Upper lobe of left lung (tissue), 6 donors: Measurements from ENCODE around the gene POLN. TPM values are rescaled to one million over a fixed set of nuclear protein-coding genes. Genes with fewer than 3 reads are reported as not detected.

Experiments used
- ATAC-seq, 2 donors: fragments of 200-7000 bp; cut with Tn5 transposase; one replicate each; pipeline ENCODE4 v1.9.1; 2022; ENCODE audit warnings: mild to moderate bottlenecking in 2 of 2, moderate library complexity in 2 of 2; ENCODE audit not compliant: low FRiP score in 2 of 2
- DNase-seq, 2 donors: peaks; one replicate each; pipeline ENCODE4 v3.0.0-alpha.2; 2019 to 2020
- H3K27ac ChIP-seq, 4 donors: fragments of 200-600 bp; sonication (generic); one replicate each; pipeline ENCODE4 v1.5.1; 2016 to 2019
- H3K27me3 ChIP-seq, 4 donors: fragments of 200-600 bp; sonication (generic); one replicate each; pipeline ENCODE4 v1.5.1; 2017 to 2019
- H3K36me3 ChIP-seq, 4 donors: fragments of 200-600 bp; sonication (generic); one replicate each; pipeline ENCODE4 v1.5.1; 2016 to 2019
- H3K4me1 ChIP-seq, 4 donors: fragments of 200-600 bp; sonication (generic); one replicate each; pipeline ENCODE4 v1.5.1; 2018 to 2019
- H3K4me3 ChIP-seq, 4 donors: fragments of 200-600 bp; sonication (generic); one replicate each; pipeline ENCODE4 v1.5.1; 2017 to 2019; ENCODE audit warnings: mild to moderate bottlenecking in 2 of 4, moderate library complexity in 1 of 4
- H3K9me3 ChIP-seq, 4 donors: fragments of 200-600 bp; sonication (generic); one replicate each; pipeline ENCODE4 v1.5.1; 2018 to 2019
- CTCF ChIP-seq, 6 experiments: fragments of 450-650 bp in 4 of 6; fragments of 200-600 bp in 2 of 6; sonication (generic) in 2 of 6; IDR thresholded peaks; one replicate each; pipeline ENCODE4 v1.5.1; 2016 to 2019; ENCODE audit warnings: antibody characterized with exemption in 6 of 6
- EP300 ChIP-seq, 4 donors: sonication (generic); formaldehyde crosslinking; IDR thresholded peaks; one replicate each; pipeline ENCODE4 v1.5.1; 2017; ENCODE audit warnings: antibody characterized with exemption in 4 of 4, control low read depth in 2 of 4
- POLR2A ChIP-seq, 4 donors: fragments of 450-650 bp; IDR thresholded peaks; one replicate each; pipeline ENCODE4 v1.5.1; 2016 to 2017; ENCODE audit warnings: antibody characterized with exemption in 4 of 4, mild to moderate bottlenecking in 2 of 4
- POLR2AphosphoS5 ChIP-seq, 2 donors: sonication (generic); formaldehyde crosslinking; IDR thresholded peaks; one replicate each; pipeline ENCODE4 v1.5.1; 2017; ENCODE audit warnings: antibody characterized with exemption in 2 of 2
- WGBS, 2 donors: methylation state at CpG; one replicate each; pipeline ENCODE4 v1.1.5; 2017 to 2018; 5-methylcytosine and 5-hydroxymethylcytosine counted together
- total RNA-seq, 6 donors: library from RNA; depleted of rRNA in 4 of 6; stranded (reverse); fragments of >200 nt in 4 of 6; gene quantifications; one replicate each; pipeline versions ENCODE4 v1.1.0 to v1.2.1, GENCODE V29; 2016 to 2021
- donor health status: DM: no; HTN: no; CAD: no; lungs with moderate emphysema.
- donor health status: DM: no; HTN: yes; CAD: no; lungs with severe emphysema.

Gene POLN
- total RNA-seq, 6 donors from 2014 or later = 0.89 to 5.5 (median 2.6) TPM

GRCh38 chr4:2289311-2289954 is 47.5 kb upstream of the POLN start:
- no peaks in the 10 kb centered on the region for H3K9me3 ChIP-seq
- TF ChIP-seq POLR2AphosphoS5 (IDR thresholded peaks at IDR 0.05) (no peak), POLR2A (IDR thresholded peaks at IDR 0.05) (no peak), CTCF (IDR thresholded peaks at IDR 0.05) (no peak), EP300 (IDR thresholded peaks at IDR 0.05) (no peak)
- no peaks in the 10 kb centered on the region for H3K27me3 ChIP-seq
- no peak overlapping the region for H3K27ac ChIP-seq
- ATAC-seq = no peak
- DNase-seq = peak; percentile 8 to 62
- H3K36me3 ChIP-seq = no peaks in the 10 kb centered on the region
- H3K4me1 ChIP-seq = peaks cover 0 to 5% (median 0%) of the 10 kb centered on the region in 4 donors
- H3K4me3 ChIP-seq = no peak overlapping the region
- 87 to 90% methylated on average over 5 to 14 of the region's 14 CpGs for WGBS, 2 donors

GRCh38 chr4:2288051-2288541 is 46.2 kb upstream of the POLN start:
- DNase-seq = peak in 1 of 2 donors; percentile 52
- Histone ChIP-seq H3K4me3 (no peak overlapping the region), H3K4me1 (peaks cover 0 to 5% (median 0%) of the 10 kb centered on the region in 4 donors), H3K9me3 (no peaks in the 10 kb centered on the region), H3K27me3 (no peaks in the 10 kb centered on the region), H3K27ac (no peak overlapping the region), H3K36me3 (no peaks in the 10 kb centered on the region)
- WGBS, 2 donors = 95% methylated on average over 7 of the region's 10 CpGs; no CpG with 5 or more reads in 1 of the 2 donors
- ATAC-seq = peak in 1 of 2 donors; percentile 1
- no peak for TF ChIP-seq POLR2AphosphoS5 (IDR thresholded peaks at IDR 0.05)
- no peak for TF ChIP-seq CTCF (IDR thresholded peaks at IDR 0.05)
- TF ChIP-seq POLR2A (IDR thresholded peaks at IDR 0.05) = no peak
- TF ChIP-seq EP300 (IDR thresholded peaks at IDR 0.05) = no peak

- Histone ChIP-seq H3K4me1 (peaks cover 0 to 5% (median 0%) of the 10 kb centered on the region in 4 donors), H3K9me3 (no peaks in the 10 kb centered on the region), H3K27me3 (no peaks in the 10 kb centered on the region), H3K27ac (no peak overlapping the region), H3K36me3 (no peaks in the 10 kb centered on the region), H3K4me3 (no peak overlapping the region)
- 90 to 94% methylated on average over 9 of the region's 9 CpGs for WGBS, 2 donors
- DNase-seq (peak in 1 of 2 donors; percentile 42), ATAC-seq (no peak)
- no peak for TF ChIP-seq CTCF (IDR thresholded peaks at IDR 0.05)
Observed at GRCh38 chr4:2287594-2287915, 45.6 kb upstream of the POLN start.

- WGBS, 2 donors = 85 to 88% methylated on average over 7 to 19 of the region's 19 CpGs
- Histone ChIP-seq H3K27me3 (no peaks in the 10 kb centered on the region), H3K36me3 (no peaks in the 10 kb centered on the region), H3K4me1 (peaks cover 0 to 5% (median 0%) of the 10 kb centered on the region in 4 donors), H3K27ac (no peak overlapping the region), H3K4me3 (no peak overlapping the region), H3K9me3 (no peaks in the 10 kb centered on the region)
- no peak for ATAC-seq
- peak in 1 of 2 donors; percentile 39 for DNase-seq
- TF ChIP-seq POLR2AphosphoS5 (IDR thresholded peaks at IDR 0.05) (no peak), EP300 (IDR thresholded peaks at IDR 0.05) (no peak), CTCF (IDR thresholded peaks at IDR 0.05) (no peak), POLR2A (IDR thresholded peaks at IDR 0.05) (no peak)
Observed at GRCh38 chr4:2286904-2287593, 45.1 kb upstream of the POLN start.
